Activated T-helper 1 cell treated with anti-CD3 and anti-CD28 coated beads, Interleukin-2, amount 50 U/mL, for 16 hours (primary cell): Measurements from ENCODE around the gene CFAP69.
"Not testable (repeated sequence)": the region's sequence is repeated elsewhere in the genome, so short reads cannot be mapped to it uniquely, and the experiment has no call there.

Experiments
- DNase-seq, 2 donors: peaks; one replicate each; pipeline ENCODE4 v3.0.0-alpha.2; 2020; ENCODE audit warnings: low read depth in 1 of 2, low spot score in 1 of 2

CFAP69 gene

GRCh38 chr7:90230834-90231233 is 14.1 kb upstream of the CFAP69 start:
- DNase-seq, result no peak

- DNase-seq, result no peak
Observed at GRCh38 chr7:90231304-90231703, 13.7 kb upstream of the CFAP69 start.

GRCh38 chr7:90232430-90232829 is 12.5 kb upstream of the CFAP69 start:
- DNase-seq, result no peak

GRCh38 chr7:90233569-90233968 is 11.4 kb upstream of the CFAP69 start:
- no peak for DNase-seq

- no peak for DNase-seq
Observed at GRCh38 chr7:90236721-90237289, 8.2 kb upstream of the CFAP69 start.

- DNase-seq, result no peak
Observed at GRCh38 chr7:90238022-90238421, 7.0 kb upstream of the CFAP69 start.

- no peak for DNase-seq
Observed at GRCh38 chr7:90238583-90238982, 6.4 kb upstream of the CFAP69 start.

GRCh38 chr7:90239050-90239449 is 5.9 kb upstream of the CFAP69 start:
- no peak for DNase-seq

- no peak for DNase-seq
Observed at GRCh38 chr7:90239625-90240228, 5.2 kb upstream of the CFAP69 start.

- no peak for DNase-seq
Observed at GRCh38 chr7:90242369-90243168, 2.4 kb upstream of the CFAP69 start.

- DNase-seq, result no peak
Observed at GRCh38 chr7:90243556-90243955, 1.4 kb upstream of the CFAP69 start.

GRCh38 chr7:90244565-90244908 is 437 bp upstream of the CFAP69 start:
- DNase-seq, result no peak

- no peak for DNase-seq
Observed at GRCh38 chr7:90246171-90246570, 1.2 kb downstream of the CFAP69 start.

GRCh38 chr7:90248706-90249105 is 3.7 kb downstream of the CFAP69 start:
- DNase-seq, result no peak

- no peak for DNase-seq
Observed at GRCh38 chr7:90250601-90251303, 5.8 kb downstream of the CFAP69 start.

GRCh38 chr7:90251304-90251635 is 6.3 kb downstream of the CFAP69 start:
- DNase-seq, result no peak

- not testable (repeated sequence) for DNase-seq
Observed at GRCh38 chr7:90256011-90256410, 11.0 kb downstream of the CFAP69 start.

- DNase-seq, result no peak
Observed at GRCh38 chr7:90256778-90257177, 11.8 kb downstream of the CFAP69 start.

- DNase-seq, result no peak
Observed at GRCh38 chr7:90261441-90261840, 16.5 kb downstream of the CFAP69 start.

GRCh38 chr7:90262438-90262837 is 17.5 kb downstream of the CFAP69 start:
- DNase-seq, result no peak

GRCh38 chr7:90266808-90267207 is 21.8 kb downstream of the CFAP69 start:
- no peak for DNase-seq

GRCh38 chr7:90267263-90267858 is 22.4 kb downstream of the CFAP69 start:
- DNase-seq, result no peak
